Hepatocyte (in vitro differentiated cells): ENCODE data around the gene AP3B2. TPM values are rescaled to one million over a fixed set of nuclear protein-coding genes. Genes with fewer than 3 reads are reported as not detected.

Experiments used
- DNase-seq: peaks from one replicate; pipeline ENCODE4 v3.0.0-alpha.2; 2016; ENCODE audit warnings: low spot score
- H2AFZ ChIP-seq: fragments of 200-600 bp; sonication (generic); 2 replicates; pipeline ENCODE4 v1.6.0; 2016; ENCODE audit warnings: antibody characterized with exemption, mild to moderate bottlenecking
- H3K27ac ChIP-seq: fragments of 200-600 bp; sonication (generic); 2 replicates; pipeline ENCODE4 v1.5.1; 2016; ENCODE audit warnings: mild to moderate bottlenecking
- H3K27me3 ChIP-seq: fragments of 200-600 bp; sonication (generic); 2 replicates; pipeline ENCODE4 v1.6.1; 2016
- H3K36me3 ChIP-seq: fragments of 200-600 bp; sonication (generic); replicated peaks from 2 replicates; pipeline ENCODE4 v1.5.1; 2016; ENCODE audit warnings: low read depth; ENCODE audit not compliant: insufficient read depth
- H3K4me1 ChIP-seq: fragments of 200-600 bp; sonication (generic); 2 replicates; pipeline ENCODE4 v1.5.1; 2016; ENCODE audit warnings: mild to moderate bottlenecking, moderate library complexity; ENCODE audit not compliant: insufficient read depth
- H3K4me2 ChIP-seq: fragments of 200-600 bp; sonication (generic); 2 replicates; pipeline ENCODE4 v1.6.0; 2016
- H3K4me3 ChIP-seq: fragments of 200-600 bp; sonication (generic); 2 replicates; pipeline ENCODE4 v1.5.1; 2016; ENCODE audit warnings: mild to moderate bottlenecking
- H3K79me2 ChIP-seq: fragments of 200-600 bp; sonication (generic); 2 replicates; pipeline ENCODE4 v1.6.0; 2017; ENCODE audit warnings: mild to moderate bottlenecking
- H3K9me2 ChIP-seq: fragments of 200-600 bp; sonication (generic); replicated peaks from 2 replicates; pipeline ENCODE4 v1.6.0; 2017; ENCODE audit warnings: mild to moderate bottlenecking; ENCODE audit not compliant: insufficient read depth
- H3K9me3 ChIP-seq: fragments of 200-600 bp; sonication (generic); 2 replicates; pipeline ENCODE4 v1.5.1; 2016; ENCODE audit warnings: low read depth, mild to moderate bottlenecking
- H4K20me1 ChIP-seq: fragments of 200-600 bp; sonication (generic); 2 replicates; pipeline ENCODE4 v1.6.0; 2016; ENCODE audit warnings: mild to moderate bottlenecking; ENCODE audit not compliant: insufficient read depth, poor library complexity, severe bottlenecking
- CTCF ChIP-seq: fragments of 200-600 bp; sonication (generic); IDR thresholded peaks from 2 replicates; pipeline ENCODE4 v1.5.1; 2016; ENCODE audit warnings: antibody characterized with exemption, mild to moderate bottlenecking; ENCODE audit not compliant: poor library complexity
- EZH2 ChIP-seq: fragments of 200-600 bp; sonication (generic); IDR thresholded peaks from 2 replicates; pipeline ENCODE4 v1.6.1; 2016; ENCODE audit warnings: antibody characterized with exemption, mild to moderate bottlenecking, borderline replicate concordance
- EZH2phosphoT487 ChIP-seq: fragments of 200-600 bp; sonication (generic); IDR thresholded peaks from one replicate; pipeline ENCODE4 v1.6.1; 2018; ENCODE audit warnings: antibody characterized with exemption, mild to moderate bottlenecking, low read depth, moderate library complexity; ENCODE audit not compliant: unreplicated experiment, severe bottlenecking
- WGBS: methylation state at CpG from one replicate; pipeline ENCODE4 v1.1.6; 2016; ENCODE audit warnings: low lambda C conversion rate; ENCODE audit errors: missing lambda C conversion rate; 5-methylcytosine and 5-hydroxymethylcytosine counted together
- polyA plus RNA-seq: library from polyadenylated mRNA; unstranded; fragments of >200 nt; fragmentation: Nextera tagmentation; extraction: Ambion mirVana; gene quantifications from 2 replicates; pipeline ENCODE4 v1.2.1, GENCODE V29; 2016
- total RNA-seq: library from RNA; depleted of rRNA; stranded (reverse); fragments of >200 nt; gene quantifications from 2 replicates; pipeline ENCODE4 v1.2.3, GENCODE V29; 2014

Gene AP3B2
- total and polyA plus RNA-seq, 2 experiments from 2014 or later = 2.3 to 2.9 TPM

GRCh38 chr15:82680200-82681102, 29.2 kb downstream of the AP3B2 start:
- Histone ChIP-seq H4K20me1 (no peaks in the 10 kb centered on the region), H2AFZ (peak overlapping the region; percentile 72), H3K27ac (peak overlapping the region; percentile 89), H3K27me3 (peaks cover 13% of the 10 kb centered on the region), H3K36me3 (no peaks in the 10 kb centered on the region), H3K9me2 (no peaks in the 10 kb centered on the region), H3K4me2 (peak overlapping the region; percentile 82), H3K4me3 (peak overlapping the region; percentile 69), H3K9me3 (no peaks in the 10 kb centered on the region), H3K4me1 (no peaks in the 10 kb centered on the region), H3K79me2 (no peaks in the 10 kb centered on the region)
- WGBS = 3% methylated on average over 51 of the region's 76 CpGs
- TF ChIP-seq EZH2 (no peak), CTCF (peak; percentile 13)
- peak; percentile 93 for DNase-seq

GRCh38 chr15:82679626-82680199, 30.0 kb downstream of the AP3B2 start:
- Histone ChIP-seq H3K36me3 (no peaks in the 10 kb centered on the region), H3K27ac (no peak overlapping the region), H3K9me2 (no peaks in the 10 kb centered on the region), H4K20me1 (no peaks in the 10 kb centered on the region), H3K4me2 (peak overlapping the region; percentile 82), H3K4me3 (peak overlapping the region; percentile 52), H3K9me3 (no peaks in the 10 kb centered on the region), H2AFZ (peak overlapping the region; percentile 72), H3K79me2 (no peaks in the 10 kb centered on the region), H3K4me1 (no peaks in the 10 kb centered on the region), H3K27me3 (peaks cover 12% of the 10 kb centered on the region)
- DNase-seq = no peak
- WGBS = 34% methylated on average over 14 of the region's 19 CpGs
- no peak for TF ChIP-seq EZH2phosphoT487
- no peak for TF ChIP-seq CTCF
- no peak for TF ChIP-seq EZH2

DNA sequence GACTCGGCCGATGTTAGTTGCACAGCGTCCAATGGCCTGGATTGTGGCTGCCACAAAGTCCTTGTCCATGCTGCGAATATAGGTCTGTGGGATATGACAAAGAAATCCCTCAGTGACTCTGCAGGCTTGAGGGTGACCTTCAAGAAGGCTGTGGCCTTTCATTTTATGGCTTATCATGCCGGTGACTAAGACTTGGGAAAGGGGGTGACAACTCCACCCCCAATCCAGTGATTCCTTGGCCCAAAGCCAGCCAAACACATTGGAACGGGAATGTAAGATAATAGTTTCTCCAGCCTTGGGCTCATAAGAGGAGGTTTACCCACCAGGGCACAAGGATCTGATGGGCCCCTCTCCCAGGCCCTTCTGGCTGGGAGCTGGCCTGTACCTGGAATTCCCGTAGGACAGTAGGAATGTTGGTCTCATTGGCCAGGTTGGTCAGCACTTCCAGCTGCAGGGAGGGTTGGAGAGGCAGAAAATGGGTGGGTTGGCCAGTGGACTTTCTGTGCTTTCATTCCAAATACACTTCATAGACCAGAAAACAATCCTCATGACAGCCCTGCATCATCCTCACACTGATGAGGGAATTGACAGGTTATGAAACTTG, 31.9 kb downstream of the AP3B2 start:
- DNase-seq = no peak
- peaks cover 12% of the 10 kb centered on the region for H3K27me3 ChIP-seq
- no peak for TF ChIP-seq CTCF
- TF ChIP-seq EZH2 = no peak
- no peak for TF ChIP-seq EZH2phosphoT487
- H3K9me3 ChIP-seq = no peaks in the 10 kb centered on the region
- no peaks in the 10 kb centered on the region for H4K20me1 ChIP-seq
- H3K79me2 ChIP-seq = no peaks in the 10 kb centered on the region
- no peak overlapping the region for H3K27ac ChIP-seq
- H3K36me3 ChIP-seq = no peaks in the 10 kb centered on the region
- 85% methylated on average over 7 of the region's 7 CpGs for WGBS
- H3K9me2 ChIP-seq = no peaks in the 10 kb centered on the region
- no peak overlapping the region for H2AFZ ChIP-seq
- H3K4me1 ChIP-seq = no peaks in the 10 kb centered on the region
- no peak overlapping the region for H3K4me3 ChIP-seq
- H3K4me2 ChIP-seq = no peak overlapping the region
